Measurements from ENCODE around the gene XPR1. TPM values are rescaled to one million over a fixed set of nuclear protein-coding genes. Genes with fewer than 3 reads are reported as not detected.

The XPR1 gene
- total RNA-seq, 1 experiment from 2014 or later = 19.9 TPM

- no peaks in the 10 kb centered on the region for H3K27me3 ChIP-seq (ENCODE audit: insufficient read depth, low read length)
- no peak overlapping the region for H2AFZ ChIP-seq (ENCODE audit: low read depth, low read length, poor library complexity, severe bottlenecking)
- ATAC-seq (no peak), DNase-seq (ENCODE audit: low read depth, low spot score) (no peak)
- no TSS peak for BruUV-seq (replicated peaks)
- ChIA-PET RAD21 (ENCODE audit: low non-redundant PET in 1 of 2, low total read pairs in 2 of 2, uncharacterized antibody in 2 of 2, unreplicated experiment in 2 of 2) (no interaction called here), POLR2A (no interaction called here), CTCF (no interaction called here)
- H3K4me2 ChIP-seq (ENCODE audit: low read length) = no peak overlapping the region
- no peaks in the 10 kb centered on the region for H3K9me2 ChIP-seq (ENCODE audit: insufficient read depth)
- H3K4me3 ChIP-seq (replicated peaks in 1 of 2; ENCODE audit: low read depth in 1 of 2, low read length in 2 of 2) = no peak overlapping the region
- H3K27ac ChIP-seq (ENCODE audit: low read depth, low read length) = no peak overlapping the region
- no peak overlapping the region for H3K9ac ChIP-seq (ENCODE audit: low read length)
- no peaks in the 10 kb centered on the region for H3K4me1 ChIP-seq (ENCODE audit: control insufficient read depth in 1 of 2, insufficient read depth in 2 of 2, low read length in 2 of 2)
- no peak for TF ChIP-seq EZH2 (IDR thresholded peaks at IDR 0.05)
- no peak for TF ChIP-seq POLR2A (IDR thresholded peaks at IDR 0.05; ENCODE audit: borderline replicate concordance, extremely low read depth, insufficient read depth, insufficient read length)
- TF ChIP-seq ZFX (IDR thresholded peaks at IDR 0.05) = no peak
- TF ChIP-seq SRF (IDR thresholded peaks at IDR 0.05; ENCODE audit: low read depth) = no peak
- TF ChIP-seq REST (IDR thresholded peaks at IDR 0.05; ENCODE audit: low read depth) = no peak
- TF ChIP-seq CEBPB (IDR thresholded peaks at IDR 0.05; ENCODE audit: low read depth) = no peak
- TF ChIP-seq POLR2AphosphoS5 (IDR thresholded peaks at IDR 0.05; ENCODE audit: low read depth, low read length) = no peak
- TF ChIP-seq ATF3 (IDR thresholded peaks at IDR 0.05) = no peak
- TF ChIP-seq MAX (IDR thresholded peaks at IDR 0.05) = no peak
- TF ChIP-seq YY1 (IDR thresholded peaks at IDR 0.05; ENCODE audit: extremely low read depth, insufficient replicate concordance, low read depth, low read length) = no peak
- no peak for TF ChIP-seq ELF1 (IDR thresholded peaks at IDR 0.05; ENCODE audit: borderline replicate concordance, low read depth)
- TF ChIP-seq RAD21 (IDR thresholded peaks at IDR 0.05; ENCODE audit: low read depth) = no peak
- no peak for TF ChIP-seq FOSL1 (IDR thresholded peaks at IDR 0.05; ENCODE audit: low read depth)
- TF ChIP-seq EGR1 (IDR thresholded peaks at IDR 0.05; ENCODE audit: low read depth) = no peak
- TF ChIP-seq JUND (IDR thresholded peaks at IDR 0.05) = no peak
- no peaks in the 10 kb centered on the region for H3K79me2 ChIP-seq (ENCODE audit: insufficient read depth, low read length)
- H3K36me3 ChIP-seq (ENCODE audit: control insufficient read depth in 1 of 2, insufficient read depth in 2 of 2, low read length in 2 of 2) = no peaks in the 10 kb centered on the region
- no peaks in the 10 kb centered on the region for H4K20me1 ChIP-seq (ENCODE audit: insufficient read depth)
- no peaks in the 10 kb centered on the region for H3K9me3 ChIP-seq (ENCODE audit: control insufficient read depth in 1 of 2, insufficient read depth in 1 of 2, low read depth in 1 of 2, low read length in 2 of 2)
- intact Hi-C loops (cut with micrococcal nuclease) = no loop called here
These were observed 287.4 kb downstream of the XPR1 start for GRCh38 chr1:180919183-180919700.

Data from HCT116 (cell line).